Stimulated activated CD8-positive, alpha-beta memory T cell treated with anti-CD3 and anti-CD28 coated beads, Interleukin-2, amount 100 ng/mL, for 48 hours (primary cell): ENCODE measurements around the gene MT4.

Experiments
- DNase-seq, 2 donors: peaks; one replicate each; pipeline ENCODE4 v3.0.0-alpha.2; 2020; ENCODE audit warnings: low read depth in 2 of 2

The MT4 gene

GRCh38 chr16:56603589-56603988, 38.7 kb downstream of the MT4 start:
- DNase-seq = no peak

GRCh38 chr16:56604966-56605365, 40.1 kb downstream of the MT4 start:
- no peak for DNase-seq

GRCh38 chr16:56605475-56605874, 40.6 kb downstream of the MT4 start:
- DNase-seq = no peak

DNA sequence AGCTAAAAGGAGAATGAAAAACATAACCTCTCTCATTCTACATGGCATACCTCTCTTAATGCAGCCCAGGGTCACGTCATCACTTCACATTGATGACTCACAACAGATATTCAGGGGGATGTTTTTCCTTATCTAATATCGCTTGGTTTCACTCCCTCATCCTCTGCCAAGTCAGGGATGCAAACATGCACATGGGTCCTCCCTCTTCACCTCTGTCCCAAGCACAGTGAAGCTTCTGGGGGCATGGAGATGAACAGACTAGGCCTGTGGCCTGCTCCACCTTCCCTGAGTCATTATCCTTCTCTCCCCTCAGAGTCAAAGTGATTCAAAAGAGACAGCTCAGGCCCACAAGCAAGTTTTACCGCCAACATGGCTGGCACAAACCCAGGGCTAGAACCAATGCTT, 41.2 kb downstream of the MT4 start:
- no peak for DNase-seq

DNA sequence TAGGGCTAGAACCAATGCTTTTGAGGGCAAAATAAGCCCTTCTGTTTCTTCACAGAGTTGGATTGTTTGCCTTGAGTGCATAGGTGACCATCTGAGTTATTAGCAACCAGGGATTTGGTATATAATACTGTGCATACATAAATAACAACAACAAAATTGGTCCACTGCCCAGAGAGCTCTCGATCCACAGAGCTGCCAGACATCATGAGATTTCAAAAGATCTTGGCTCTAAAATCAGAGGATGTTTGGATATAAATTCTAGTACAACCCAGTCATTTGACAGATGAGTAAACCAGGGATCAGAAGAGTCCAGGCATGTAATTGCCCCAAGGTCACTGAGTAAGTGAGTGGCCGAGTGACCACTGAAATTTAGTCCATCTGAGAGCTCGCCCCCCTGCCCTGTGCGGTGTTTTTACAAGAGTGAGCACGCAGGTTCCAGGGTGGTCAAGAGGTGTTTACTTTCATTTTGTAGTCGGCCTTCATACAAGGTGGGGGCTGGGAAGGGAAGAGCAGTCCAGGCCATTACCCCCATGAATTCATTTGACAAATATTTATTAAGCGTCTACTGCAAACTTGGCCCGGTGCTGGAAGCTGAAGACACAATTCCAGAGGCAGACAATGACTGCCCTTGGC, 41.7 kb downstream of the MT4 start:
- no peak for DNase-seq

DNA sequence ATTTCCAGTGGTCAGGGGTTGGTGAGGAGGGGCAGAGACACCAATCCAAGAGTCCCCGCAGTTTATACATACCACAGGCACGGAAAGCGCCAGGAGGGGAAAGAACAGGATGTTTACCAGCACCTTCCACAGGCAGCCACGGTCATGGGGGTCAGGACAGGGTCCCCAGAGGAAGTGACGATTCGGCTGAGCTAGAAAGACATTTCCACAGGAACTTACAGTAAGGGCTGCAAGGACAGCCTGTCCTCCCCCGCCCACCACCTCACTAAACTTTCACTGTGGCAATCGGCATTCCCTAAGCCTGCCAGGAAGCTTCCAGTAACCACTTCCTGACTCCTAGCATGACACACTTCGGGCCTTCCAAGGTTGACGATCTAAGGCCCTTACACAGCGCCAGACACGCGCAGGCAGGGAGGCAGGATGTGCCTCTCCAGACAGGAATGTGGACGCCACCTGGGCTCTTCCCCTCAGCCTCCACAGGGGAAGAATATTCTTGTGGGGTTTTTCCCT, 42.3 kb downstream of the MT4 start:
- DNase-seq = no peak

DNA sequence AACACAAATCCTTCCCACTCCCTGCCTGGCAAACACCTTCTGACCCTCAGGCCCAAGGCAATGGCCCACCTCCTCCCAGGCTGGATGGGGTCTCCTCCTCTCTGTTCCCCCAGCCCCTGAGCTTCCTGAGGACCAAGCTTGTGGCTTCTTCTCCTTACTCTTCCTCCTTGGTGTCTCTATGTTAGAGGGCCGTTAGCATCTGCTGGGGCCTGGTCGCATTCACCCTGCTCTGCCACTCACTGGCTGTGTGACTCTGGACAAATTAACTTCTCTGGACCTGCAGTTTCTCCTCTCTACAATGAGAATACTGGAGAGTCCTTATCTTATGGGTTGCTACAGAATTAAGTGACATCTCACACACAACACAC, 42.8 kb downstream of the MT4 start:
- no peak for DNase-seq

DNA sequence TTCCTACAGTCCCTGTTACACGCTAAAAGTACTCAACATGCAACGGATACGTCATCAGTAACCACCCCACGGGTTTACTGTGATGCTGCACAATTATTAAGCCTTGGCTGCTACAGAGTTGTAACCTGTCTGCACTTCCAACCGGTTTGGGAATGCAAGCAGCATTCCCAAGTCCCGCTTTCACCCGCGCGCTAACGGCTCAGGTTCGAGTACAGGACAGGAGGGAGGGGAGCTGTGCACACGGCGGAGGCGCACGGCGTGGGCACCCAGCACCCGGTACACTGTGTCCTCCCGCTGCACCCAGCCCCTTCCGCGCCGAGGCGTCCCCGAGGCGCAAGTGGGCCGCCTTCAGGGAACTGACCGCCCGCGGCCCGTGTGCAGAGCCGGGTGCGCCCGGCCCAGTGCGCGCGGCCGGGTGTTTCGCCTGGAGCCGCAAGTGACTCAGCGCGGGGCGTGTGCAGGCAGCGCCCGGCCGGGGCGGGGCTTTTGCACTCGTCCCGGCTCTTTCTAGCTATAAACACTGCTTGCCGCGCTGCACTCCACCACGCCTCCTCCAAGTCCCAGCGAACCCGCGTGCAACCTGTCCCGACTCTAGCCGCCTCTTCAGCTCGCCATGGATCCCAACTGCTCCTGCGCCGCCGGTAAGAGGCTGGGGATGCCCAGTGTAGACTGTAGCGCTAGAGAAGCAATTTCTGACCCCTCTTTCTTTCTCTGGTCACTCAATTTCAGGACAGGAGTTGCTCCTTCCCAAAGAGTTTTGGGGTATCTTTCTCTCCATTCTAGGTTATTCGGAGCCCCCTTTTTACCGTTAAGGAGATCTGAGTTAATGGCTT, 43.4 kb downstream of the MT4 start, which contains the start of gene MT2A:
Gene MT2A (plus strand): TSS at position 542 of the 833 bp plus-strand sequence. CDS start 72 bp downstream, at position 614.
- peak; percentile 90 to 91 for DNase-seq

DNA sequence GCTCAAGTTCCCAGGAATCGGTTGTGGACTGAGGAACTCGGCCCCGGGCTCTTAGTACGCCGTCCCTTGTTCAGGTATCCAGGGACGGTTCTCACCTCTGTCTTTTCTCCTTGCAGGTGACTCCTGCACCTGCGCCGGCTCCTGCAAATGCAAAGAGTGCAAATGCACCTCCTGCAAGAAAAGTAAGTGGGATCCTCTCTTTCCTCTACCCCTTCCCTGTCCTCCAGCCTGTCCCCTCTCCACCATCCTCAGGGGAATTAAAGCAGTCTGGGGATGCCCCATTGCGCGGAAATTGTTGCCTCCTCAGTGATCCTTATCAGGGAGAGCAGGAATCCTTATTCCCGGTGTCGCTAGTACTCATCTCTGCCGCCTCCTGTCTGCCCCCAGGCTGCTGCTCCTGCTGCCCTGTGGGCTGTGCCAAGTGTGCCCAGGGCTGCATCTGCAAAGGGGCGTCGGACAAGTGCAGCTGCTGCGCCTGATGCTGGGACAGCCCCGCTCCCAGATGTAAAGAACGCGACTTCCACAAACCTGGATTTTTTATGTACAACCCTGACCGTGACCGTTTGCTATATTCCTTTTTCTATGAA, 44.1 kb downstream of the MT4 start:
- no peak for DNase-seq

DNA sequence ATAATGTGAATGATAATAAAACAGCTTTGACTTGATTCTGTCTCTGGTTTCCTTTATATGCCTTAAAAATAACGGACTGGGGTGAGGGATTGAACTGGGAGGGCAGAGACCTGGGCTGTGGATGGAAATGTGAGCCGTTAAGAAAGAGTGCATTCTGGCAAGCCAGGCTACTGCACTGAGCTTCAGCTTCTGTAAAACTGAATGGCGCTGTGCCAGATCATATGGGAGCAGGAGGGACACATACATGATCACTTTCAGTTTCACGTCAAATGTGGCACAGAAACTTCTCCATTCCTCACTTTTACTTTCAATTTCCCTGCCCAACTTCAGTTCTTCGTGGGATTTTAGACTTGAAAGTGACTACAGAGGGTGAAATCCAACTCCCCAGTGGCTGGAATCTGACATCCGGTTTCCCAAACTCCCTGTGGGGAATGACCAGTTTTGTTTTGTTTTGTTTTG, 44.6 kb downstream of the MT4 start:
- DNase-seq = peak in 1 of 2 donors; percentile 60

DNA sequence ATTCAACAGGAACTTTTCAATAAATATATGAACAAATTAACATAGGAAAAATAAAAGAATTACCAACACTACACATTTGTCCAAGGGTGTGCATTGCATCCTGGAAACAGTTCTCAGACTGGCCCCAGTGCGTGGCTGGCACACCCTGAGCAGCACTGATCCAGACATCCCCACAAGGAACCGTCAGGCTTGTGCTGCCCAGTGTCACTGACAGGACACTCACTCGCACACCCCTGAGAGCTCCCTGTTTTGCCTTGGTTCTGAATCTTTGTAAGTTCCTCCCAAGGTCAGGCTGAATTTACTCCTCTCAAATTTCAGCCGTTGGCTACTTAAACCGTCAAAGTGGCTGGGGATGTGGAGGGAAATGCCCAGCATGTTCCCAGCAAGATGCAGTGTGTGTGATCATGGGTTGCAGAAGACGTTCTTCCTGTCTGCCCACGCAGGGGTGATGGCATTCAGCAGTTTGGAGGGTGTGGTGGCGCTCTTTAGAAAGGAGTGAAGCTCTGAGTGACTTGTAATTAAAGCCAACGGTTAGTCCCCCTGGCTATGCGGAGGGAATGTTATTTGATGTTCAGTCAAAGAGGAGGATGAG, 45.2 kb downstream of the MT4 start:
- peak; percentile 61 to 75 for DNase-seq

- DNase-seq = no peak
Observed at GRCh38 chr16:56610609-56611111, 45.8 kb downstream of the MT4 start.

- DNase-seq = no peak
Observed at GRCh38 chr16:56611281-56611833, 46.5 kb downstream of the MT4 start.

DNA sequence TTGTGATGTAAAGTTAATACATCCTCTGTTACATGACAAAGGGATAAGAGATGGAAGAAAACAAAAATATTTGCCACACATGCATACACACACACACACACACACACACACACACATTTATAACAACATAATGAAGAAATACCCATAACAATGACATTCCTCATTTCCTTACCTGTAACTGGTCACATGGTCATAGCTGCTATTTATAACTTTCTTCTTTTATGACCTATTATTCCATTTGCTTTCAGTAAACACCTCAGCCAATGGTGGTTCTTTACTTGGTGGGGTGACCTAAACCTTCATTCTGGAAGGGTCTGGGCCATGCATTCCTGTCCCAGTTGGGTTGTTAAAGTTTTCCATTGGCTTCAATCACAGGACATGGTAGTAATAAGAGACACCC, 48.8 kb downstream of the MT4 start:
- DNase-seq = no peak

- no peak for DNase-seq
Observed at GRCh38 chr16:56614549-56614991, 49.7 kb downstream of the MT4 start.

DNA sequence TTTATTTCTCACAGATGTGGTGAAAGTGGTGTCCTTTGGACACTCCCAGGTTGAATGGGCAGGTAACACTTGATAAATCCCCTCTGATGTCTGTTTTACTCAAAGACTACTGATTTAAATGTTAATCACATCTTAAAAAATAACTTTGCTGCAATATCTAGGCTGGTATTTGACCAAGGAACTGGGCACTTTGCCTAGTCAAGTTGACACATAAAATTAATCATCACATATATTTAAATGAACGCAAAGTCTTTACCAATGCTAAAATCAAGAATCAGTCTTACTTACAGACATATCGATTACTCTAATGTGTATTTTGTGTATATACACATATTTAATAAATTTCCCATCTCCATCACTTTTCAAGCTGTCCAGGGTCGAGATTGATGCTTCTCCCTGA, 50.5 kb downstream of the MT4 start:
- no peak for DNase-seq

DNA sequence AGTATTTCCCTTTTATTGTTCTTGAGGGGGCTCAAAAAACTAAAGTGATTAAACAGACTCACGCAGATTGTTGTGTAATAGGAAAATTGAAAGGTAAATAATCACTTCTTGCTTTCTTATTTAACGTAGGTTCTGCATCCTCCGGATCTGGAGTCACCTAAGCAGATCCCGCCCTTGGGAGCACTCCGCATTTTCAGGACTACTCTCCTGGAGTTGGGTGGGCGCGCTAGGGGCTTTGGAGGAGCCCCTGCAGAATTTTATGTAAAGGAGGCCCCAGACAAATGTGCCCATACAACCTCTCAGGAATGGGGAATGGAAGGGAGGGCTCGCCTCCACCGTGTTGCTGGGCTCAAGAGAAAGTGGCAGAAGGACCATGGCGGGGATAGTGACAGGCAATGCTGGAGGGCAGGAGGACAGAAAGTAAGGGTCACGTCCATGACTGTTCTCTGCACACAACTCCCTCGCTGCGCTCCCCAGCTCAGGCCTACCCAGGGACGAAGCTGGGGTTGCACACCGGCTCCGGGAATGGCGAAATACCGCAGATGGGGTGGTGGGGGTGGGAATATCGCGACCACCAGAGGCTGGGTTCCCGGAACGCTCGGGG, 51.8 kb downstream of the MT4 start:
- no peak for DNase-seq

- DNase-seq = peak; percentile 47 to 66
Observed at GRCh38 chr16:56617212-56618085, 52.6 kb downstream of the MT4 start.

DNA sequence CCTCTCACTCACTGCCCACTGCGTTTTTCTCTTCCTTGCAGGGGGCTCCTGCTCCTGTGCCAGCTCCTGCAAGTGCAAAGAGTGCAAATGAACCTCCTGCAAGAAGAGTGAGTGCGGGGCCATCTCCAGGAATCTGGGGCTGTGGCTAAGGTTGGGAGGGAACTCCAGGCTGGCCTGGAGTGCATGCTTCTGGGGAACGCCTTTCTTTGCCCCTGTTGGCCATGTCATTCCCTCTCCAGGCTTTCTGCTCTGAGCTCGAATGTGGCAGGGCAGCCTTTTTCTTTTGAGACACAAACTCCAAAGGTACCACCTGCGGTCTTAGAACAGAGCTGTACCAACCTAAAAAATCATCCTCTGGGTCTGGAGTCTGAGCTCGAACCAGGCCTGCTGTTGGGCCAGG, 53.3 kb downstream of the MT4 start:
- no peak for DNase-seq
